ACHN (cell line): ENCODE results near the gene KIAA1755.
"Not testable (repeated sequence)": the region's sequence is repeated elsewhere in the genome, so short reads cannot be mapped to it uniquely, and the experiment has no call there.

ENCODE experiments used
- DNase-seq: peaks from one replicate; pipeline ENCODE4 v3.0.0-alpha.2; 2015
- in situ Hi-C: cut with HindIII; loops from 2 replicates; pipeline ENCODE4 v1.10.0; 2017; ENCODE audit warnings: low sequenced_read_pairs, low pct_ligation_motif_present, low pct_unique_long_range_greater_than_20kb

Gene KIAA1755

GRCh38 chr20:38249536-38250310 lies 10.8 kb downstream of the KIAA1755 start:
- no peak for DNase-seq
- in situ Hi-C loops = no loop called here

GRCh38 chr20:38248133-38248532 lies 12.4 kb downstream of the KIAA1755 start:
- DNase-seq = no peak
- in situ Hi-C loops = no loop called here

- in situ Hi-C loops, DNase-seq: not testable (repeated sequence)
Observed at GRCh38 chr20:38247725-38248124, 12.8 kb downstream of the KIAA1755 start.

- DNase-seq = no peak
- in situ Hi-C loops = no loop called here
Observed at GRCh38 chr20:38247166-38247509, 13.4 kb downstream of the KIAA1755 start.

GRCh38 chr20:38246357-38247165 lies 14.0 kb downstream of the KIAA1755 start:
- in situ Hi-C loops = no loop called here
- no peak for DNase-seq

GRCh38 chr20:38245753-38246152 lies 14.8 kb downstream of the KIAA1755 start:
- no peak for DNase-seq
- in situ Hi-C loops = no loop called here

- in situ Hi-C loops = no loop called here
Observed at GRCh38 chr20:38243709-38244020, 16.9 kb downstream of the KIAA1755 start.

GRCh38 chr20:38242848-38243708 lies 17.5 kb downstream of the KIAA1755 start:
- peak; percentile 29 for DNase-seq
- in situ Hi-C loops = no loop called here

More at GRCh38 chr20:38243709-38244020, 16.9 kb downstream of the KIAA1755 start:
- DNase-seq = no peak

GRCh38 chr20:38241201-38241600 lies 19.3 kb downstream of the KIAA1755 start:
- DNase-seq = no peak
- in situ Hi-C loops = no loop called here

- in situ Hi-C loops = no loop called here
- no peak for DNase-seq
Observed at GRCh38 chr20:38239441-38239840, 21.1 kb downstream of the KIAA1755 start.

GRCh38 chr20:38238829-38239228 lies 21.7 kb downstream of the KIAA1755 start:
- no peak for DNase-seq
- in situ Hi-C loops = no loop called here

GRCh38 chr20:38237381-38237780 lies 23.2 kb downstream of the KIAA1755 start:
- DNase-seq = no peak
- in situ Hi-C loops = no loop called here

GRCh38 chr20:38231531-38232121 lies 28.9 kb downstream of the KIAA1755 start:
- DNase-seq = no peak
- in situ Hi-C loops = no loop called here

GRCh38 chr20:38230957-38231526 lies 29.5 kb downstream of the KIAA1755 start:
- no peak for DNase-seq
- in situ Hi-C loops = no loop called here

- no peak for DNase-seq
- in situ Hi-C loops = no loop called here
Observed at GRCh38 chr20:38230253-38230551, 30.3 kb downstream of the KIAA1755 start.

- in situ Hi-C loops = no loop called here
Observed at GRCh38 chr20:38229376-38230252, 30.9 kb downstream of the KIAA1755 start.

GRCh38 chr20:38228436-38228835 lies 32.1 kb downstream of the KIAA1755 start:
- DNase-seq = no peak
- in situ Hi-C loops = no loop called here

More at GRCh38 chr20:38229376-38230252, 30.9 kb downstream of the KIAA1755 start:
- peak; percentile 25 for DNase-seq
